Loucy (cell line): ENCODE results near the gene IL5.

Source experiments
- EZH2phosphoT487 ChIP-seq: fragments of 200-600 bp; IDR thresholded peaks from 2 replicates; pipeline ENCODE4 v1.6.1; 2018; ENCODE audit warnings: antibody characterized with exemption, mild to moderate bottlenecking, moderate library complexity, borderline replicate concordance
- TF ChIP-seq, protein P1 (sequence below): fragments of 200-600 bp; sonication (generic); conservative IDR thresholded peaks from 2 replicates; pipeline ENCODE4 v1.5.1; 2014; ENCODE audit warnings: mild to moderate bottlenecking, antibody characterized with exemption, low read length

DNA sequence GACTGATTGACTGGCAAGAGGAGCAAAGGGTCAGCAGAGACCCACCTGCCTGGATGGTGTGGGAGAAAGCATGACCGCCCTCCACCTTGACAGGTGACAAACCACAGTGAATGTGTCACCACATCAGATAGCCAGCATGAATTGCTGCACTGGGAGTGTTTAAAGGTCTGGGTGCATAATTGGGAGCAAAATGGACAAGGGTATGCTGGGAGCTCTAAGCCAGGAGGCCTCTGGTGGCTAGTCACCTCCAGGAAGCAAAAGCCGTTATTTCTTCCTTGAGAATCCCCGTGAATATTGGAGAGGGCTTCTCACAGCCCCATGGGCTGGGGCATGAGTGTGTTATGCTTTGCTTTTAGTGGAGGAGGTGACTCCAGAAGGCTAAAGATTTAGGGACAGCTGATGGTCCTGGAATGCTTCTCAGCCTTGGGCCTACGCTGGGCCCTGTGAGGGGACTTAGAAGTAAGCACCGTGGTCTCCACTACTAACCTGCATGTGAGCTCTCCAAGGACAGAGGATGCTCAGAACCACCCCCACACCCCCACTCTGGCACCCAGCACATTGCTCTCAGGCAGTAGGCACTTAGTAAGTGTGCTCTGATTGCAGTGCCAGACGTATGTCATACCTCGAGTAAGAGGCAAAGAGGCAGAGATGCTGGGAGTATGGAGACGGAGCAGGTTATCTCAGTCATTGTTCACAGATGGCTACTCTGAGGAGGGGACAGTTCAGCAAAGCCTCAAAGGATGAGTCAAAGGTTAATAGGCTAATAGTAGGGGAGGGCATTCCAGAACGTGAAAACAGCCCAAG lies 43.7 kb downstream of the IL5 start:
- TF ChIP-seq, protein P1, sequence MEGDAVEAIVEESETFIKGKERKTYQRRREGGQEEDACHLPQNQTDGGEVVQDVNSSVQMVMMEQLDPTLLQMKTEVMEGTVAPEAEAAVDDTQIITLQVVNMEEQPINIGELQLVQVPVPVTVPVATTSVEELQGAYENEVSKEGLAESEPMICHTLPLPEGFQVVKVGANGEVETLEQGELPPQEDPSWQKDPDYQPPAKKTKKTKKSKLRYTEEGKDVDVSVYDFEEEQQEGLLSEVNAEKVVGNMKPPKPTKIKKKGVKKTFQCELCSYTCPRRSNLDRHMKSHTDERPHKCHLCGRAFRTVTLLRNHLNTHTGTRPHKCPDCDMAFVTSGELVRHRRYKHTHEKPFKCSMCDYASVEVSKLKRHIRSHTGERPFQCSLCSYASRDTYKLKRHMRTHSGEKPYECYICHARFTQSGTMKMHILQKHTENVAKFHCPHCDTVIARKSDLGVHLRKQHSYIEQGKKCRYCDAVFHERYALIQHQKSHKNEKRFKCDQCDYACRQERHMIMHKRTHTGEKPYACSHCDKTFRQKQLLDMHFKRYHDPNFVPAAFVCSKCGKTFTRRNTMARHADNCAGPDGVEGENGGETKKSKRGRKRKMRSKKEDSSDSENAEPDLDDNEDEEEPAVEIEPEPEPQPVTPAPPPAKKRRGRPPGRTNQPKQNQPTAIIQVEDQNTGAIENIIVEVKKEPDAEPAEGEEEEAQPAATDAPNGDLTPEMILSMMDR: no peak
- no peak for TF ChIP-seq EZH2phosphoT487
